ENCODE results near the gene CRYAB.

The CRYAB gene

GRCh38 chr11:111923351-111923788 is 11.8 kb upstream of the CRYAB start:
- TF ChIP-seq POLR2A (IDR thresholded peaks at IDR 0.05; ENCODE audit: low read length) (no peak), GATA1 (IDR thresholded peaks at IDR 0.05; ENCODE audit: low read depth, low read length) (no peak)
- no peak for DNase-seq

DNA sequence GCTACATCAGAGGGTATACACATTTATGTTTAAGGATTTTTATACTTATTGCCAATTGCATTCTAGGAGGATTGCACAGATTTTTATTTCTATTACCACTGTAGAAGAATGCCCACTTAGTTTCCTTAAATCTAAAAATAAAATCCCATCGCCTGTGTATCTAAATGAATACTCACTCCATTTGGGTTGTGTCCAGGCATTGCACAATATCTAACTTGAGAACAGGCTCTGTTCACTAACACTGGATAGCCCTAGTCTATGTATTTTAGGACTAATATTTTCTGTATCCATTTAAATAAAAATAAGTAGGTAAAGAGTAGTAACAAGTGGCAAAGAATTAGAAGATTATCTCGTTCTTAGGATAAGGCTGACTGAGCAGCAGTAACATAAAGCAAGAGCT is 11.2 kb upstream of the CRYAB start:
- DNase-seq = peak in 1 of 2 experiments; percentile 52

GRCh38 chr11:111921541-111922230 is 10.1 kb upstream of the CRYAB start:
- no peak for DNase-seq
- TF ChIP-seq POLR2A (IDR thresholded peaks at IDR 0.05; ENCODE audit: low read length) (no peak), GATA1 (IDR thresholded peaks at IDR 0.05; ENCODE audit: low read depth, low read length) (no peak)

More for the DNA sequence above, 11.2 kb upstream of the CRYAB start:
- no peak for TF ChIP-seq GATA1 (IDR thresholded peaks at IDR 0.05; ENCODE audit: low read depth, low read length)
- no peak for TF ChIP-seq POLR2A (IDR thresholded peaks at IDR 0.05; ENCODE audit: low read length)

DNA sequence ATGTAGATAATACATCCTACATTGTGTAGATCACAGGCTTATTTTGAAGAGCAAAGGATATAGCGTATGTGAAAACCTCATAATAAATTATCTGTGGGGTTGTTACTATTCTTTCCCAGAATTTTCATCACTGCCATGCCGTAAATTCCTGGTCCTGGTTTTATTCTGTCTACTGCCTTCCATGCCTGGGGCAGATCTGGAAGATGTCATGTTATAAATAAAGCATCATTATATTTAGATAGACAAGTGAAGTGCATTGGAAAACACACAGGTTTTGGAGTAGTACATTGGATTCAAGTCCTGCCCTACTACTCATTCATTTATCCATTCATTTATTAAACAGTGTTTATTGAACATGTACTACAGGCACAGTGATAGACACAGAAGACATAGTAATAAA is 9.3 kb upstream of the CRYAB start:
- no peak for DNase-seq
- TF ChIP-seq GATA1 (IDR thresholded peaks at IDR 0.05; ENCODE audit: low read depth, low read length) = no peak
- TF ChIP-seq POLR2A (IDR thresholded peaks at IDR 0.05; ENCODE audit: low read length) = no peak

DNA sequence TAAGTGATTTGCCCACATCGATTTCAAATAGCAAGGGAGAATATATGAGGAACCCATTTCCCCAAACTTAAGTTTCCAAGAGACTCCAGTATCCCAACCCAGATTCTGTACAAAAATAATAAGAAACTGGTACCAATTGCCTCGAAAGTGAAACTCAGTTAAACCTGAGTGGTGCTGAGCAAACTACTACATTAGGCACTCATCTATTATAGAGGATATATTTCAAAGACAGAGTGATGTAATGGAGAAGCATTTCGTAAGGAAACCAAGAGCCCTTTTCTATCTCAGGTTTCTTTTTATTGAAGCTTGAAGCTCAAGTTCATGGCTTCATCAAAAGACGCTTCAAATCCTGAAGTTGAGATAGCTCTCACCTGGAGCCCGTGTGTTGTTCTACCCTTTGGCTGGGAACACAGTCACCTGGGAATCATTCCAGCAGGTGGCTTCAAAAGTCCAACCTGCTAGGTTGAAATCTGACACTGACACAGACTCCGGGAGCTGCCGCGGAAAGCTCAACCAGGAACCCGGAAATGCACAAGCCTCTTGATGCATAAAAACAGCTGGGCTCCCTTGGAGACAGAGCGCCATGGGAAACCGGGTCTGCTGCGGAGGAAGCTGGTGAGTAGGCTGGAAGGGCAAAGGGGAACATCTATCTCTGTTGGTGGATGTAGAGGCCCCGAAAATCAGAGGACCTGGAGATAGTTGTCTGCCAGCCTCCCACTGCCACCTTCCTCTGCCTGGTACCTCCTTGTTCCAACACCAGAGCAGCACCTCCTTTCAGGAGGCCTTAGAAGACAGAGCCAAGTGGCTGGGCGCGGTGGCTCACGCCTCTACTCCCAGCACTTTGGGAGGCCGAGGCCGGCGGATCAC is 7.1 kb upstream of the CRYAB start, which contains the start of gene C11orf52:
C11orf52 (plus strand) TSS at position 524 of the 867 bp plus-strand sequence; CDS start at position 584, 60 bp downstream.
- no peak for DNase-seq
- no peak for TF ChIP-seq POLR2A (IDR thresholded peaks at IDR 0.05; ENCODE audit: low read length)
- TF ChIP-seq GATA1 (IDR thresholded peaks at IDR 0.05; ENCODE audit: low read depth, low read length) = no peak

GRCh38 chr11:111917788-111918187 is 6.2 kb upstream of the CRYAB start:
- DNase-seq = no peak
- no peak for TF ChIP-seq POLR2A (IDR thresholded peaks at IDR 0.05; ENCODE audit: low read length)
- TF ChIP-seq GATA1 (IDR thresholded peaks at IDR 0.05; ENCODE audit: low read depth, low read length) = no peak

DNA sequence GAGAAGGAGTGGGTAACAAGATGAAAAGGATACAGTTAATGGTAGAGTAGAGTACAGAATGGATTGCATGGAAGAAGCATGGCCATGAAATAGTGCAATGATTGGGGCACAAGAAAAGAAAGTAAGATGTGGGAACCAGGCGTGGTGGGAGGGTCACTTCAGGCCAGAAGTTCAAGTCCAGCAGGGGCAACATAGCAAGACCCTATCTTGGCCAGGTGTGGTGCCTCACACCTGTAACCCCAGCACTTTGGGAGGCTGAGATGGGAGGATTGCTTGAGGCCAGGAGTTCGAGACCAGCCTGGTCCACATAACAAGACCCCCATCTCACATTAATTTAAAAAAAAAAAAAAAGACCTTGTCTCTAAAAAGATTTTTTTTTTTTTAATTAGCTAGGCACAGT is 5.7 kb upstream of the CRYAB start:
- TF ChIP-seq GATA1 (IDR thresholded peaks at IDR 0.05; ENCODE audit: low read depth, low read length) = no peak
- no peak for DNase-seq

- DNase-seq = no peak
- TF ChIP-seq POLR2A (IDR thresholded peaks at IDR 0.05; ENCODE audit: low read length) = no peak
- no peak for TF ChIP-seq GATA1 (IDR thresholded peaks at IDR 0.05; ENCODE audit: low read depth, low read length)
Measured at GRCh38 chr11:111916768-111917167, 5.2 kb upstream of the CRYAB start.

GRCh38 chr11:111913997-111914396 is 2.4 kb upstream of the CRYAB start:
- TF ChIP-seq GATA1 (IDR thresholded peaks at IDR 0.05; ENCODE audit: low read depth, low read length) = no peak
- TF ChIP-seq POLR2A (IDR thresholded peaks at IDR 0.05; ENCODE audit: low read length) = no peak
- DNase-seq = no peak

DNA sequence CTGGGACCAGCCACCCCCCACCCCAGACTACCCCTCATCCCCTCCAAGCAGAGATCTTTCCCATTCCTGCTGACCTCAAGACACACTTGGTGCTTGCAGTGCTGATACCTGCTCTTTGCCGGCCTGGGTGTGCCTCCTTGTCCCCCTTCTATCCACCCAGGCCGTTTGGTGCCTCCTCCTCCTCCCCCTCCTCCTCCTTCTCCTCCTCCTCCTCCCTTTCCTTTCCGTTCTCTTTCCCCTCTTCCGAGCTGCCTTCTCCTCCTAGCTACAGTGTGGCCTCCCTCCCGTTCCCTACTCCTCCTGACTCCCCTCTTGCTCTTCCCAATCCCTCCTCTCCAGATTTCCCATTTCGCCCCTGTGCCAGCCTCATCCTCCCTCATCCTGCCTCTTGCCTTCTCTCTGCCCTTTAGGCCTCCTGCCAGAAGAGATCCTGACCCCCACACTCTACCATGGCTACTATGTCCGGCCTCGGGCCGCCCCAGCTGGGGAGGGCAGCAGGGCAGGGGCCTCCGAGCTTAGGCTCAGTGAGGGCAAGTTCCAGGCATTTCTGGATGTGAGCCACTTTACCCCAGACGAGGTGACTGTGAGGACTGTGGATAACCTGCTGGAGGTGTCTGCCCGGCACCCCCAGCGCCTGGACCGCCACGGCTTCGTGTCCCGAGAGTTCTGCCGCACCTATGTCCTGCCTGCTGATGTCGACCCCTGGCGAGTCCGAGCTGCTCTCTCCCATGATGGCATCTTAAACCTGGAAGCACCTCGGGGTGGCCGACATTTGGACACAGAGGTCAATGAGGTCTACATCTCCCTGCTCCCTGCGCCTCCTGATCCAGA is 1.7 kb upstream of the CRYAB start:
- TF ChIP-seq POLR2A (IDR thresholded peaks at IDR 0.05; ENCODE audit: low read length) (no peak), GATA1 (IDR thresholded peaks at IDR 0.05; ENCODE audit: low read depth, low read length) (no peak)
- DNase-seq = no peak

GRCh38 chr11:111912535-111912934 is 965 bp upstream of the CRYAB start, which contains the start of gene HSPB2:
Gene HSPB2 (plus strand): TSS chr11:111912734. CDS start chr11:111912830, 96 bp downstream.
- no peak for DNase-seq
- TF ChIP-seq POLR2A (IDR thresholded peaks at IDR 0.05; ENCODE audit: low read length) (no peak), GATA1 (IDR thresholded peaks at IDR 0.05; ENCODE audit: low read depth, low read length) (no peak)

DNA sequence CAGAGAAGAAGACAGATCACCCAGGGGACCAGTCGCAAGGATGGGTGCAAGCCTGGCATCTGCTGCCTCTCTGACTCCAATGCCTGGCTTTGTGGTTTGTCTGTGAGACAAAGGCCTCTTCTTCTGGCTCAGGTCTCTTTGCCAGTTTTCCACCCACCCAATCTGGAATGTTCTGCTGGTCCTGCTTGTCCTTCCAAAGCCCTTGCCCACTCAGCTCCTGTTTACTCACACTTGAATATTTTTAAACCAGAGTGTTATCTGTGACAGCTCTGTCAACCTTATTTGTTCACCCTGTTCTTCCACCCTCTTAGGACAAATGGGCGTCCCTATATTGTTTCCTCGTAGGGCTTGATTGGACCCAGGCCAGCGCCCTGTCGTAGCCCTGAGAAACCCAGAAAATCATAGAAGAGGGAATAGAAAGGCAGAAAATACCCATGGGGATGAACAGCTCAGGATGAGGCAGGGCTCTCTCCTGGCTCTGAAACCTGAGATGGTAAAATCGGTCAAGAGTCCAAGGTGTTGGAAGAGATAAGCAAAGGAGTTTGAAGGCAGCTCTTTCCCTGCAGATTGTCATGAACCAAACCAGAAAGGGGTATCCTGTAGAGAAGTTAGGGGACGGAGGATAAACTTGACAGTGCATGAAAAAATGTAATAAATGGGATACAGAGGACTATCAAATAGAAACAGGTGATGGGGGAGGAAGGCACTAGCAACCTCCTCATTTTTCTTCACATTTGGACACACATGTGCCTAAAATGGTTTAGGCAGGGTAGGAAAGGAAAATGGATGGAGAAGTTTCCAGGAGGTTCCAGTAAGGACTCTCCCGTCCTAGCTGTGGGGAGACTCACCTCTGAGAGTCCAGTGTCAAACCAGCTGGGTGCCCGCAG is 651 bp downstream of the CRYAB start:
- TF ChIP-seq POLR2A (IDR thresholded peaks at IDR 0.05; ENCODE audit: low read length) = no peak
- TF ChIP-seq GATA1 (IDR thresholded peaks at IDR 0.05; ENCODE audit: low read depth, low read length) = no peak
- peak in 1 of 2 experiments; percentile 20 for DNase-seq

DNA sequence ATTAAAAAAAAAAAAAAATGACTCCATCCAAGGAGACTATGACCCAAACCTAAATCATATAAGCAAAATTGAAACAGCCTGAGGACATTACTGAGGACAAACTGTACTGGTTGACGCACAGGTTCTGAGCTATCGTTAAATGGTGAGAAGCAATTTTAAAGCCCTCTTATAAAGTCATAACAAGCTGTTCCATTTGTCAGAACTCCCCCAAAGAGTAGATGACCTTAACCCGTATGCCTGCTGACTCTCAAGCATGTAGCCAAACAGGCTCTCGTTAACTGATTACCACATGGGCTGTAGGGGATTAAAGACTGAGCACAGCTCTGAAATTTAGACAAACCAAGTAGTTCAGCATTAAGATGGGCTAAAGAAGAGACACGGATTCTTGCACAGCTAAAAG is 2.2 kb downstream of the CRYAB start:
- DNase-seq = no peak
- TF ChIP-seq GATA1 (IDR thresholded peaks at IDR 0.05; ENCODE audit: low read depth, low read length) (no peak), POLR2A (IDR thresholded peaks at IDR 0.05; ENCODE audit: low read length) (no peak)

All from erythroblast (primary cell).